Measurements from ENCODE around the gene ZFP36.

The ZFP36 gene

DNA sequence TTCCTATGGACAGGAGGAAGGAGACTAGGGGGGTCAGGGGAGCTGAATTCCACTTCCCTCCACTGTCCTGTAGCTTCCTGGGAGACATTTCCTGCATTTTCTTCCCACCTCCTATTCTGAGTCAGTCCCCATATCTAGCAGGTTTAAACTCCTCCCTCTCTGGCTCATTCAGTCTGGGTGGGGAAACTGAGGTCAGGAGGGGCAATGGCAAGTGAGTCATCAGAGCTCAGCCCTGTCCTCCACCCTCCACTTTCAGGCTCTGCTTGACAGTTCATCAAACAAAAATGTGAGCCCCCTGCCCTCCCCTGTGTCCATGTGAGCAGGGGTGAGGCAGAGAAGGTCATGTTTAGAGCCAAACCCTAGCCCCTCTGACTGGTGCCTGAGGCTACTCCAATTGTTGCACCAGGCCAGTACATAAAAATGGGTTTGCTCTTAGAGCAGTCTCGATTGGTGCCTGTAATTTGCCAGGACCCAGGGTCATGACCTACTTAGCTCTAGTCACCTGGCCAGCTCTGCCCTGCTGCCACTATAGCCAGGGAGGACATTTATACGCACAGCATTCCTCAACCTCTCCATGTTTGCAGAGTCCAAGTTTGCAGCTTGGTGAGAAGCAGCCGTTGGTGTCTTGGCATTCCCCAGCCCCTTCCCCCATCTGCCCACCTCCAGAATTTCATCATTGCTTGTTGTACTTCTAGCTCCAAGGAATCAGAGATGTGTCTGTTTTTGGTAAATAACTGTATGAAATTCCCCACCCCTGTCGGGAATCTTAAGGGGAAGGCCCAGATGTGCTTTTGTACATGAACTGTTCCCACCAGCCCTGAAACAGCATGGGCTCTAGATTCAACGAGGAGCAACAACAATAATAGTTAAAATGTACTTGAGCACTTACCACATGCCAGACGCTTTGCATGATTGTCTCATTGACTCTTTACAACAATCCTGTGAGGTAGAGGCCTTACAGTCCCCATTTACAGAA lies 43.7 kb upstream of the ZFP36 start:
- Histone ChIP-seq H3K4me1 (ENCODE audit: low read length) (no peaks in the 10 kb centered on the region), H3F3A (ENCODE audit: insufficient read depth, low read length) (no peaks in the 10 kb centered on the region), H3K79me2 (ENCODE audit: low read length) (no peaks in the 10 kb centered on the region), H3K9me2 (replicated peaks; ENCODE audit: insufficient read depth, low read length) (no peaks in the 10 kb centered on the region), H3K27ac (ENCODE audit: low read length) (no peak overlapping the region), H3K9ac (ENCODE audit: low read length) (no peak overlapping the region), H4K20me1 (ENCODE audit: insufficient read depth, low read length) (no peaks in the 10 kb centered on the region), H3K4me3 (ENCODE audit: low read length) (no peak overlapping the region), H3K27me3 (replicated peaks; ENCODE audit: insufficient read depth, low read length) (no peaks in the 10 kb centered on the region), H3K36me3 (replicated peaks; ENCODE audit: insufficient read depth, low read length) (peaks cover 3% of the 10 kb centered on the region; the same call in 1 of the 2 replicates), H3K9me3 (replicated peaks; ENCODE audit: insufficient read depth, low read length) (no peaks in the 10 kb centered on the region), H2AFZ (ENCODE audit: low read length) (no peak overlapping the region), H3K4me2 (ENCODE audit: low read depth, low read length) (no peak overlapping the region)
- DNase-seq, result no peak
- no peak for TF ChIP-seq EZH2 (optimal IDR thresholded peaks at IDR 0.05; ENCODE audit: low read depth, low read length)

DNA sequence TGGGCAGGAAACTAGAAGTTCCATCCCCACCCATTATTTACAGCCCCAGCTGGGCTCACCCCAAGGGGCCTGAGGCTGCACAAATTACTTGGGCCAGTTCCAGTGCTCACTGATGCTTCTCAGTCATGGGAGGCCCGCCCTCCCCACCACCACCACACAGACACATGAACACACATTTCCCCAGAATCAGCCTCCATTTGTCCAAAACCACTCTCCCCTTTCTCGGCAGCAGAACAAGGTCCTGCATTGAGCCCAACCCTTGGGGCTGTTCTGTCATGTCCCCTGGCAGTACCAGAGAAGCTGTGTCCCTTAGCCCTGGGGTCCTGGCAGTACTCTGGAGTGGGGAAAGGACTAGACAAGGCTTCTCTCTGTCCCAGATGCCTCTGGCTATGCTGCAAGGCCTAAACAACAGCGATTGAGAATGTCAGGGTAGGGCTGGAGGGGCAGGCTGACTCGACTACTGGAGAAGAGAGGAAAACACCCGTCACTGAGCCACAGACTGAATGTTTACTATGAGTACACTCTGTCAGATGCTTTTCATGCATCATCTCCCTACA lies 42.7 kb upstream of the ZFP36 start:
- Histone ChIP-seq H3F3A (ENCODE audit: insufficient read depth, low read length) (no peaks in the 10 kb centered on the region), H3K9me2 (replicated peaks; ENCODE audit: insufficient read depth, low read length) (no peaks in the 10 kb centered on the region), H3K4me2 (ENCODE audit: low read depth, low read length) (no peak overlapping the region), H3K4me3 (ENCODE audit: low read length) (no peak overlapping the region), H3K27ac (ENCODE audit: low read length) (no peak overlapping the region), H3K9me3 (replicated peaks; ENCODE audit: insufficient read depth, low read length) (no peaks in the 10 kb centered on the region), H3K4me1 (ENCODE audit: low read length) (no peaks in the 10 kb centered on the region), H3K79me2 (ENCODE audit: low read length) (no peaks in the 10 kb centered on the region), H2AFZ (ENCODE audit: low read length) (no peak overlapping the region), H3K9ac (ENCODE audit: low read length) (no peak overlapping the region), H3K27me3 (replicated peaks; ENCODE audit: insufficient read depth, low read length) (no peaks in the 10 kb centered on the region), H3K36me3 (replicated peaks; ENCODE audit: insufficient read depth, low read length) (peaks cover 3% of the 10 kb centered on the region; the same call in 1 of the 2 replicates), H4K20me1 (ENCODE audit: insufficient read depth, low read length) (no peaks in the 10 kb centered on the region)
- TF ChIP-seq EZH2 (optimal IDR thresholded peaks at IDR 0.05; ENCODE audit: low read depth, low read length), result no peak
- TF ChIP-seq, protein P1, sequence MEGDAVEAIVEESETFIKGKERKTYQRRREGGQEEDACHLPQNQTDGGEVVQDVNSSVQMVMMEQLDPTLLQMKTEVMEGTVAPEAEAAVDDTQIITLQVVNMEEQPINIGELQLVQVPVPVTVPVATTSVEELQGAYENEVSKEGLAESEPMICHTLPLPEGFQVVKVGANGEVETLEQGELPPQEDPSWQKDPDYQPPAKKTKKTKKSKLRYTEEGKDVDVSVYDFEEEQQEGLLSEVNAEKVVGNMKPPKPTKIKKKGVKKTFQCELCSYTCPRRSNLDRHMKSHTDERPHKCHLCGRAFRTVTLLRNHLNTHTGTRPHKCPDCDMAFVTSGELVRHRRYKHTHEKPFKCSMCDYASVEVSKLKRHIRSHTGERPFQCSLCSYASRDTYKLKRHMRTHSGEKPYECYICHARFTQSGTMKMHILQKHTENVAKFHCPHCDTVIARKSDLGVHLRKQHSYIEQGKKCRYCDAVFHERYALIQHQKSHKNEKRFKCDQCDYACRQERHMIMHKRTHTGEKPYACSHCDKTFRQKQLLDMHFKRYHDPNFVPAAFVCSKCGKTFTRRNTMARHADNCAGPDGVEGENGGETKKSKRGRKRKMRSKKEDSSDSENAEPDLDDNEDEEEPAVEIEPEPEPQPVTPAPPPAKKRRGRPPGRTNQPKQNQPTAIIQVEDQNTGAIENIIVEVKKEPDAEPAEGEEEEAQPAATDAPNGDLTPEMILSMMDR (IDR thresholded peaks at IDR 0.05; ENCODE audit: low read length), result no peak
- no peak for TF ChIP-seq EZH2phosphoT487 (IDR thresholded peaks at IDR 0.05; ENCODE audit: low read length)
- no peak for DNase-seq

DNA sequence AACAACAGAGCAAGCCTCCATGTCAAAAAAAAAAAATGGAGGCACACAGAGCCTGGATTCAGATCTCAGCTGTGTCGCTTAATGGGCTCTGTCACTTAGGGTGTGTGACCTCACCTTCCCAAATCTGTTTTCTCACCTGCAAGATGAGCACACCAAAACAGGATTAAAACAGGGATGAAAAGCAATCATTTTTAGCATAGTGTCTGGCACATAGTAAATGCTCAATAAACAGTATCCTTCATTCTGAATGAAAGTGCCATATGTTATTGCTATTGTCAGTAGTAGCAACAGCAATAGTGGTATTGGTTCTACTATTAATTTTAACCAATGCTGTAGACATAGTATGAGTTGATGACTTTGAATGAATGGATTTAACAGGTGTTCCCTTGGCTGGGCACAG lies 41.1 kb upstream of the ZFP36 start:
- Histone ChIP-seq H3F3A (ENCODE audit: insufficient read depth, low read length) (no peaks in the 10 kb centered on the region), H3K4me2 (ENCODE audit: low read depth, low read length) (no peak overlapping the region), H3K9me2 (replicated peaks; ENCODE audit: insufficient read depth, low read length) (no peaks in the 10 kb centered on the region), H3K27me3 (replicated peaks; ENCODE audit: insufficient read depth, low read length) (no peaks in the 10 kb centered on the region), H3K4me1 (ENCODE audit: low read length) (no peaks in the 10 kb centered on the region), H3K9me3 (replicated peaks; ENCODE audit: insufficient read depth, low read length) (no peaks in the 10 kb centered on the region), H4K20me1 (ENCODE audit: insufficient read depth, low read length) (no peaks in the 10 kb centered on the region), H3K4me3 (ENCODE audit: low read length) (no peak overlapping the region), H2AFZ (ENCODE audit: low read length) (no peak overlapping the region), H3K79me2 (ENCODE audit: low read length) (no peaks in the 10 kb centered on the region), H3K36me3 (replicated peaks; ENCODE audit: insufficient read depth, low read length) (no peaks in the 10 kb centered on the region), H3K27ac (ENCODE audit: low read length) (no peak overlapping the region), H3K9ac (ENCODE audit: low read length) (no peak overlapping the region)
- DNase-seq, result no peak
- TF ChIP-seq EZH2 (optimal IDR thresholded peaks at IDR 0.05; ENCODE audit: low read depth, low read length) (no peak), EZH2phosphoT487 (IDR thresholded peaks at IDR 0.05; ENCODE audit: low read length) (no peak)
- TF ChIP-seq, protein P1 (IDR thresholded peaks at IDR 0.05; ENCODE audit: low read length), result no peak
